ENCODE results near the gene WDHD1.
"Not testable (repeated sequence)": the region's sequence is repeated elsewhere in the genome, so short reads cannot be mapped to it uniquely, and the experiment has no call there.

Gene WDHD1

GRCh38 chr14:55054098-55054497 is 27.2 kb upstream of the WDHD1 start:
- peaks cover 23% of the 10 kb centered on the region for H3K36me3 Mint-ChIP-seq (ENCODE audit: low read depth)
- H3K4me3 Mint-ChIP-seq: peak overlapping the region; percentile 40
- no peak overlapping the region for H3K27ac Mint-ChIP-seq
- no peak for DNase-seq (ENCODE audit: low spot score)
- no peaks in the 10 kb centered on the region for H3K9me3 Mint-ChIP-seq
- H3K27me3 Mint-ChIP-seq (ENCODE audit: low read depth): no peaks in the 10 kb centered on the region
- peaks cover 34% of the 10 kb centered on the region for H3K4me1 Mint-ChIP-seq (ENCODE audit: low read depth)

GRCh38 chr14:55053500-55053899 is 26.6 kb upstream of the WDHD1 start:
- no peak for DNase-seq (ENCODE audit: low spot score)
- Mint-ChIP-seq H3K36me3 (ENCODE audit: low read depth) (peaks cover 23% of the 10 kb centered on the region), H3K4me3 (peak overlapping the region; percentile 91), H3K4me1 (ENCODE audit: low read depth) (peaks cover 34% of the 10 kb centered on the region), H3K27me3 (ENCODE audit: low read depth) (no peaks in the 10 kb centered on the region), H3K9me3 (no peaks in the 10 kb centered on the region), H3K27ac (peak overlapping the region; percentile 52)

GRCh38 chr14:55053018-55053417 is 26.1 kb upstream of the WDHD1 start:
- DNase-seq (ENCODE audit: low spot score): no peak
- Mint-ChIP-seq H3K36me3 (ENCODE audit: low read depth) (peaks cover 19% of the 10 kb centered on the region), H3K27ac (peak overlapping the region; percentile 95), H3K27me3 (ENCODE audit: low read depth) (no peaks in the 10 kb centered on the region), H3K4me1 (ENCODE audit: low read depth) (peaks cover 32% of the 10 kb centered on the region), H3K9me3 (no peaks in the 10 kb centered on the region), H3K4me3 (peak overlapping the region; percentile 91)

GRCh38 chr14:55052269-55052930 is 25.5 kb upstream of the WDHD1 start:
- peaks cover 32% of the 10 kb centered on the region for H3K4me1 Mint-ChIP-seq (ENCODE audit: low read depth)
- H3K36me3 Mint-ChIP-seq (ENCODE audit: low read depth): peaks cover 15% of the 10 kb centered on the region
- no peaks in the 10 kb centered on the region for H3K9me3 Mint-ChIP-seq
- peak; percentile 23 for DNase-seq (ENCODE audit: low spot score)
- H3K27ac Mint-ChIP-seq: peak overlapping the region; percentile 95
- peak overlapping the region; percentile 91 for H3K4me3 Mint-ChIP-seq
- no peaks in the 10 kb centered on the region for H3K27me3 Mint-ChIP-seq (ENCODE audit: low read depth)

GRCh38 chr14:55051423-55052268 is 24.7 kb upstream of the WDHD1 start, which contains the start of gene MAPK1IP1L:
Gene MAPK1IP1L (plus strand): TSS chr14:55051647. CDS start chr14:55061684, 10,037 bp downstream.
- H3K27me3 Mint-ChIP-seq (ENCODE audit: low read depth): no peaks in the 10 kb centered on the region
- DNase-seq (ENCODE audit: low spot score): peak; percentile 90
- peaks cover 15% of the 10 kb centered on the region for H3K36me3 Mint-ChIP-seq (ENCODE audit: low read depth)
- H3K9me3 Mint-ChIP-seq: no peaks in the 10 kb centered on the region
- H3K27ac Mint-ChIP-seq: peak within 1 kb of the TSS; percentile 95
- peaks cover 31% of the 10 kb centered on the region for H3K4me1 Mint-ChIP-seq (ENCODE audit: low read depth)
- peak within 1 kb of the TSS; percentile 91 for H3K4me3 Mint-ChIP-seq

GRCh38 chr14:55051165-55051422 is 24.2 kb upstream of the WDHD1 start:
- H3K4me1 Mint-ChIP-seq (ENCODE audit: low read depth): peaks cover 30% of the 10 kb centered on the region
- peaks cover 14% of the 10 kb centered on the region for H3K36me3 Mint-ChIP-seq (ENCODE audit: low read depth)
- H3K27me3 Mint-ChIP-seq (ENCODE audit: low read depth): no peaks in the 10 kb centered on the region
- no peak for DNase-seq (ENCODE audit: low spot score)
- peak overlapping the region; percentile 95 for H3K27ac Mint-ChIP-seq
- H3K9me3 Mint-ChIP-seq: no peaks in the 10 kb centered on the region
- H3K4me3 Mint-ChIP-seq: peak overlapping the region; percentile 91

- H3K4me3 Mint-ChIP-seq: no peak overlapping the region
- H3K27ac Mint-ChIP-seq: no peak overlapping the region
- peaks cover 24% of the 10 kb centered on the region for H3K4me1 Mint-ChIP-seq (ENCODE audit: low read depth)
- DNase-seq (ENCODE audit: low spot score): no peak
- no peaks in the 10 kb centered on the region for H3K9me3 Mint-ChIP-seq
- no peaks in the 10 kb centered on the region for H3K27me3 Mint-ChIP-seq (ENCODE audit: low read depth)
- H3K36me3 Mint-ChIP-seq (ENCODE audit: low read depth): peaks cover 12% of the 10 kb centered on the region
These were observed 22.1 kb upstream of the WDHD1 start for GRCh38 chr14:55048900-55049436.

- DNase-seq (ENCODE audit: low spot score): no peak
- no peaks in the 10 kb centered on the region for H3K9me3 Mint-ChIP-seq
- no peaks in the 10 kb centered on the region for H3K27me3 Mint-ChIP-seq (ENCODE audit: low read depth)
These were observed 20.6 kb upstream of the WDHD1 start for GRCh38 chr14:55047301-55048053.

GRCh38 chr14:55045087-55045486 is 18.2 kb upstream of the WDHD1 start:
- no peaks in the 10 kb centered on the region for H3K27me3 Mint-ChIP-seq (ENCODE audit: low read depth)
- no peak overlapping the region for H3K4me3 Mint-ChIP-seq
- H3K4me1 Mint-ChIP-seq (ENCODE audit: low read depth): peaks cover 2% of the 10 kb centered on the region
- no peak overlapping the region for H3K27ac Mint-ChIP-seq
- DNase-seq (ENCODE audit: low spot score): no peak
- no peaks in the 10 kb centered on the region for H3K9me3 Mint-ChIP-seq
- peaks cover 17% of the 10 kb centered on the region for H3K36me3 Mint-ChIP-seq (ENCODE audit: low read depth)

More at GRCh38 chr14:55047301-55048053, 20.6 kb upstream of the WDHD1 start:
- Mint-ChIP-seq H3K4me1 (ENCODE audit: low read depth) (peaks cover 12% of the 10 kb centered on the region), H3K4me3 (no peak overlapping the region), H3K27ac (no peak overlapping the region), H3K36me3 (ENCODE audit: low read depth) (peaks cover 16% of the 10 kb centered on the region)

GRCh38 chr14:55043528-55043927 is 16.6 kb upstream of the WDHD1 start:
- Mint-ChIP-seq H3K4me3 (no peak overlapping the region), H3K36me3 (ENCODE audit: low read depth) (peaks cover 26% of the 10 kb centered on the region), H3K4me1 (ENCODE audit: low read depth) (no peaks in the 10 kb centered on the region), H3K9me3 (no peaks in the 10 kb centered on the region), H3K27me3 (ENCODE audit: low read depth) (no peaks in the 10 kb centered on the region), H3K27ac (no peak overlapping the region)
- no peak for DNase-seq (ENCODE audit: low spot score)

GRCh38 chr14:55038708-55039107 is 11.8 kb upstream of the WDHD1 start:
- H3K36me3 Mint-ChIP-seq (ENCODE audit: low read depth): peaks cover 50% of the 10 kb centered on the region
- peaks cover 4% of the 10 kb centered on the region for H3K9me3 Mint-ChIP-seq
- no peak overlapping the region for H3K4me3 Mint-ChIP-seq
- peak overlapping the region; percentile 34 for H3K27ac Mint-ChIP-seq
- no peaks in the 10 kb centered on the region for H3K27me3 Mint-ChIP-seq (ENCODE audit: low read depth)
- no peaks in the 10 kb centered on the region for H3K4me1 Mint-ChIP-seq (ENCODE audit: low read depth)
- DNase-seq (ENCODE audit: low spot score): no peak

GRCh38 chr14:55037995-55038394 is 11.1 kb upstream of the WDHD1 start:
- peaks cover 47% of the 10 kb centered on the region for H3K36me3 Mint-ChIP-seq (ENCODE audit: low read depth)
- not testable (repeated sequence) for H3K9me3 Mint-ChIP-seq; H3K27me3 Mint-ChIP-seq (ENCODE audit: low read depth); H3K27ac Mint-ChIP-seq; DNase-seq (ENCODE audit: low spot score); H3K4me3 Mint-ChIP-seq; H3K4me1 Mint-ChIP-seq (ENCODE audit: low read depth)

GRCh38 chr14:55031190-55031589 is 4.3 kb upstream of the WDHD1 start:
- Mint-ChIP-seq H3K9me3 (no peaks in the 10 kb centered on the region), H3K4me3 (no peak overlapping the region), H3K27me3 (ENCODE audit: low read depth) (no peaks in the 10 kb centered on the region), H3K27ac (no peak overlapping the region), H3K4me1 (ENCODE audit: low read depth) (peaks cover 27% of the 10 kb centered on the region), H3K36me3 (ENCODE audit: low read depth) (peaks cover 28% of the 10 kb centered on the region)
- no peak for DNase-seq (ENCODE audit: low spot score)

- Mint-ChIP-seq H3K27ac (peak overlapping the region; percentile 97), H3K4me3 (peak overlapping the region; percentile 88), H3K36me3 (ENCODE audit: low read depth) (peaks cover 23% of the 10 kb centered on the region), H3K27me3 (ENCODE audit: low read depth) (no peaks in the 10 kb centered on the region), H3K9me3 (no peaks in the 10 kb centered on the region), H3K4me1 (ENCODE audit: low read depth) (peaks cover 40% of the 10 kb centered on the region)
- DNase-seq (ENCODE audit: low spot score): no peak
These were observed 1.6 kb upstream of the WDHD1 start for GRCh38 chr14:55028476-55028875.
